ENCODE data around the gene CD164.
"Not testable (repeated sequence)": the region's sequence is repeated elsewhere in the genome, so short reads cannot be mapped to it uniquely, and the experiment has no call there.

CD164 gene

DNA sequence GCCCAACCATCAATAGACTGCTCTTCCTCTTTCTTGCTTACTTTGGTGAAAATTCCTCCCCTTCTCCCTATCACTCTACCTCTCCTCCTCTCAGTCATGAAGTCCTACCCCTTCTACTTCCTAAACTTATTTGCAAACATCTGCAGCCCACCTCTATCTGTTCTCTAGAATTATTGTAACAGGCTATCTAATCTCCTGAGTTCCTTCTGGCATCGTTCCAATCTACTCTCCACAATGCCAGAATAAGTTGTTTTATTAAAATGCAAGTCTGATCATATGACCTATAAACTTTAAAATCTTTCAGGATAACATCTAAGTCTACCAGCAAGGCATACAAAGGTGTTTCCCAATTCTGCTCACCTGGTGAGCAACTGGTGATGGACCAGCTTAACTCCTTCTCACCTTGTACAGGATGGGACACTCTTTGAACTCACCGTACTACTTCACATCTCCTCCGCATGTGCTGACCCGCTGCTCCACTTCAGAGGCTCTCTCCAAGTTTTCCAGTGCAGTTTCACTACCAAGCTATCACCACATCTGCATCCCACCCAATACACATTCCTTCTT, 7.9 kb downstream of the CD164 start:
- no peak for DNase-seq

DNA sequence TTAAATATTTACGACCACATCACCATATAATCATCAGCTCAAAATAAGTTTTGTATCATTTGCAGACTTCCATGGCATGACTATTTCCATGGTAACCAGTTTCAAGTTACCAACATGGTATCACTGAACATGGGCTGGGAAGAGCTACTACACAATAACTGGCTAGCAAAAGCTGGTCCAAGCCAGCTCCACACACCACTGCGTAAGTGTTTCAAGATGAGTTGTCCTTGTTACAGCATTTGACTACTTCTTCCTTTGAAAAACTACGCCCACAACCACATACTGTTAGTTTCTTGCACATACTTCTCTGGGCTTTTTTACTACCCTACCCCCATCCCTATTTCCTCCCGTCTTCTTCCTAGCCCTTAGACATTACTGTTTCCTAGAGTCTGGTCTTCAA, 8.5 kb downstream of the CD164 start:
- peak; percentile 67 to 85 (median 80) for DNase-seq

DNA sequence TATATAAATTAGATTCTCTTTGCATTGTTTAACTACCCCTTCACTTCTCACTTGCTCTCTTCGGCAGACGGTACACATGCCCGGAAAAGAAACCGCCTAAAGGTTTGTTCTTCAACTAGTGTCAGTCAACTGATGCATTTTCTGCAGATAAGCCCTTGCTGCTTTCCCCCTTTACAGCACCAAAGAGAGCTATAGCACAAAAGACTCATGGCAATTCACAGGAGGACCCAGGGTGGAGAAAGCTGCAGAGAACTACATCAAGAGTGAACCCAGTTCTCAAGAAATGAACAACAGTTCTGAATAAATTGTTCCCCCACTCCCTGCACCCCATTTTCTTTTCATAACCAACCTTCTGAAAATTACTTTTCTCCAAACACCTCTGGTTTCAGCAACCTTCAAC, 8.9 kb downstream of the CD164 start:
- no peak for DNase-seq

DNA sequence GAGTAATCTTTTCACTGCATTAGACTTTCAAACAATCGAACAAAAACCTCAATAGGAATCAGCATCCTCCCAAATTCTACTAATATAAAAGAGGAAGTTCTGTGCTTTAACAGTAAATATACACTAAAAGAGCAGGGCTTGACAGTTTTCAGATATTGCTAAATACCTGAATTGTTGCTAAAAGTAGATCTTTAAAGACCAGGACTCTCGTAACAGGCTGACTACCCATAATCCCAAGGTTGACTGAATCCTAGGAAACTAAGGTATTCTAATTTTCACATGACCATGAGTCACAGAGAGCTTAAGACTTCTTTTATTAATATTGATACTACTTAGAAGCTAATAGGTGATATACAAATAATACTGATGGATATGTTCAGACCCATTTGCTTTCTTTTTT, 10.1 kb downstream of the CD164 start:
- peak in 2 of 3 donors; percentile 47 to 49 for DNase-seq

DNA sequence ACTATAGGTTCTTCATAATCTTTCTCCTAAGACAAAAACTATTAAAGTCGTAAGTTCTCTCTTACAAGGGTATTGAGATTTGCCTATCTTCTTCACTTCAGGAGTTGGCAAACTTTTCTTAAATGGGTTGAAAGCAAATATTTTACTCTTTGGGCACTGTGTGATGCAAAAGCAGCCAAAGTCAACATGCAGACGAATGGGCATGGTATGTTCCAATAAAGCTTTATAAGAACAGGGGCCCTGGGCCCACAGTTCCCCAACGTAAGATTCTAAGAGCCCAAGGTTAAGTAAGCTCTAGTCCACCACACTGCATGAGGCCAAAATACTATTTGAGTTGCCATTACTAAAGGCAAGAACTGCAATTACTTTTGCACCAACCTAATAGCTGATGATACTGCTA, 11.5 kb downstream of the CD164 start:
- no peak for DNase-seq

DNA sequence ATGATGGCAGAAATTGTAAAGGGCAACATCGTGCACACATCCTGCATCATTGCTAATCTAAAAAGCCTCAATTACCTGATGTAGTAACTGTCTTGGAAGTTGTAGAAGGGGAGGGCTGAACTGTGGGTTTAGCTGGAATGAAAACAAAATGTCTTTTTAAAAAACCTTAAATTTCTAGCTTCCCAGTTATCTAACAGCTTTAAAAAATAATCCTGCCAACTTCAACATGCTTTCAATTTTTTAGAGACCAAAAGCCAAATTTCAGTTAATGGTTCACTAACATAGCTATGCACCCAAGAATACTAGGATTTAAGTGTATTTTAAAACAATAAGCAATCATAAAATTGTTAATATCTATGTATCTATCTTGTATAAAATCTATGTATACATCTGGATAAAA, 11.9 kb downstream of the CD164 start:
- no peak for DNase-seq

DNA sequence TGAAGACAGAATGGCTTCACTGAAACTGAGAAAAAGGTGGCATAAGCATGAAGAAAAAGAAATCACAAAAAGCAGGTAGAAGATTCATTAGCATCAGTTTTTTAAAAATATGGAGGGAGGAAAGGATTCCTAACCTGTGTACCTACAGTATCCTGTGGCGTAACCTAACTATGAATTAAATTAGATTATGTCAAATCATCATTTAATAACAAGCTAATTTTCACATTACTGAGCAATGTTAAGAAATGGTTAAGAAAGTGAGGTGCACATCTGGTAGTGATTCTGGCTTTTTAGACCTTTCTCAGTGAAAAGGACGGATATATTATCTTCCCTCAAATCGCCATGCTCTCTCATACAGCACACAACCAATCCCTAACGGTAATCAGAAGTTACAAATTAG, 12.5 kb downstream of the CD164 start:
- DNase-seq = no peak

DNA sequence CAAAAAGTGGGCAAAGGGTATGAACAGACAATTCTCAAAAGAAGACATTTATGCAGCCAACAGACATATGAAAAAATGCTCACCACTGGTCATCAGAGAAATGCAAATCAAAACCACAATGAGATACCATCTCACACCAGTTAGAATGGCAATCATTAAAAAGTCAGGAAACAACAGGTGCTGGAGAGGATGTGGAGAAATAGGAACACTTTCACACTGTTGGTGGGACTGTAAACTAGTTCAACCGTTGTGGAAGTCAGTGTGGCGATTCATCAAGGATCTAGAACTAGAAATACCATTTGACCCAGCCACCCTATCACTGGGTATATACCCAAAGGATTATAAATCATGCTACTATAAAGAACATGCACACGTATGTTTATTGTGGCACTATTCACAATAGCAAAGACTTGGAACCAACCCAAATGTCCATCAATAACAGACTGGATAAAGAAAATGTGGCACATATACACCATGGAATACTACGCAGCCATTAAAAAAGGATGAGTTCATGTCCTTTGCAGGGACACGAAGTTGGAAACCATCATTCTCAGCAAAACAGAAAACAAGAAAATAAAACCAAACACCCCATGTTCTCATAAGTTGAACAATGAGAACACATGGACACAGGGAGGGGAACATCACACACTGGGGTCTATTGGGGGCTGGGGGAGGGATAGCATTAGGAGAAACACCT, 17.7 kb downstream of the CD164 start:
- DNase-seq = not testable (repeated sequence)

DNA sequence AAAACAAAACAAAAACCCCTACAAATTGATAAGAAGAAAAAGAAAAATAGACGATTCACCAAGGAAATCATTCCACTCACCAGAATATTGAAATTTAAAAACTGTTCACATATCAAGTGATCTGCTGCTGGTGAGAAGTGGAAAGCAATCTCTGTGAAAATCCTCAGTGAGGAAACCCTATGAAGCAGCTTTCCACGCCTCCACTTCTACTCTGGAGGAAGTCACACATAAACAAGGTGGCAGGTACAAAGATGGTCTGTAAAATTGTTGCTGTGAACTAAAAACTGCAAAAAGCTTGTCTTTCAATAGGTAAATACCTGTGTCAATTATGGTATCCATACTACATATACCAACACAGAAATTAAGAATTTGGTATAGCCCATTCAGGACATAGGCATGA, 18.5 kb downstream of the CD164 start:
- no peak for DNase-seq

DNA sequence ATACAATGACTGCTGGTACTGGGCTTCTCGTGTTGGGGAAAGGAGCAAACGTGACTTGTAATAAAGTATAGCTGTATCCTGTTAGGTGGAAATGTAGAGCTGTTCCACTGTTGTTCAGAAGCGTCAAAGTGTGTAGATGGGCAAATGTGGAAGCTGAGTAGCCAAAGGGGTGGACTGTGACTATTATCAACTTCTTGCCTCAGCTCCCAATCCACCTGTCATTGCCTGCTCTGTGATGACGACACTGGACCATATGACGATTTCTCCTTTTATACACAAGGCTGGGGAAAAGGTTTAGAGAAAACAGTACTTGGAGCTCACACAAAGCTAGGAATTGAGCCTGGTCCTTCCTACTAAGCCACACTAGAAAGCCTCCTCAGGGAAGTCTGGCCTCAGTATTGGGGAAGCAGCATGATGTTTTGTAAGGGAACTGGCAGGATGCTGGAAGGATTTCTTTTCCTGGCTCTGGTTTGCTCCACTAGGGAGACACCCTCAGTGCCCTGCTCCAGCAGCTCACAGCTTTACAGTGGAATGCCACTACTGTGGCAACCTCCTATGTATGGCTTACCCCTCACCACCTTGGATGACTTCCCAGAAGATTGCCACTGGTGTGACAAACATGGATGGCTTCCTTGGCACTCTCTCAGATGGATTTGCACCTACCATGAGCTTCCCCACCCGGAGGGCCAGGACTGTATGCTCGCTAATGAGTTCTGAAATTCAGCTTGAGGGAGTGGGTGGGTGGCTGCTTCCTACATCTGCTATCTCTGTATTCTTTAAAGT, 20.0 kb downstream of the CD164 start:
- no peak for DNase-seq

DNA sequence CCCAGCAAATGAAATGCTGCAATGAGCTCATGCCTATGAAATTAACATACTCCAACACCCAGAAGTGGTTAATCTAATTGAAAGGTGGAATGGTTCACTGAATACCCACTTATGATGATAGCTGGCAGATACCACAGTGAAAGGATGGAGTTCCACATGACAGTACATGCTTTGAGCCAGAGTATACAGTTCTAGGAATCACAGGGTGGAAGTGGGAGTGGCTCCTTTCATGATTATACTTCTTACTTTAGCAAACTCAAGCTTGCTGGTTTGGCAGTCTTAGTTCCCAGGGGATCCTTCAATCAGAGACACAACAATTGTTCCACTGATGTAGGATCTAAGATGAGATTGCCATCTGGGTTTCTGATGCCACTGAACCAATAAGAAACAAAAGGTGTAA, 21.5 kb downstream of the CD164 start:
- DNase-seq = no peak

DNA sequence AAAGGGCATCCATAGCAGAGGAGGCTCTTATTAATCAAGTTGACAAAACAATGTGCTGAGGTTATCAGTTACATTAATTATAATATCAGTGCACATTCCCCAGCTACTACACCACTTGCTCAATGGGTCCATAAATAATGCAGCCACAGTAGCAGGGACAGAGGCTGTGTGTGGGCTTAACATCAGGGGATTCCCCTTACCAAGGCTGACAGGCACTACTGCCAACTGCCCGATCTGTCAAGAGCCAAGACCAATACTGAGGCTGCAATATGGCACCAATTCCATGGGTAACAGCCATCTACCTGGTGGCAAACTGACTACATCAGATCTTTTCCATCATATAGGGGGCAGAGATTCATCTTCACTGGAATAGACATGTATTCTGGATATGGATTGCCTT, 22.0 kb downstream of the CD164 start:
- no peak for DNase-seq

DNA sequence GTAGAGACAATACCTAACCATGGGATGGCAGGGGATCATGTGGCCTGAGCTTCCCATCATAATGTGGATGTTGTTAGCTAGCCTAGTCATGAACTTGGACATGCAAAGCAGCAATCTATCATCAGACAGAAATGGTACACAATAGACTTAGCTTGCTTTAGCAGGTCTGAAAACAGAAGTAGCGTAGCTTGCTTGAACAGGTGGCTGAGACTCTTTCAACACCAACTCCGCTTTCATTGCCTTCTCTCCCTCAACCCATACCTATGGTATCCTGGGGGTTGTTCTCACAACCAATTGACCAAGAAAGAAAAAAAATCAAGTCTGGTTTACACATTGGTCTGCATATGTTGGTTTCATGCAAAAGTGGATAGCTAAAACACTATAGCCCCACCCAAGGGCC, 23.0 kb downstream of the CD164 start:
- DNase-seq = no peak

DNA sequence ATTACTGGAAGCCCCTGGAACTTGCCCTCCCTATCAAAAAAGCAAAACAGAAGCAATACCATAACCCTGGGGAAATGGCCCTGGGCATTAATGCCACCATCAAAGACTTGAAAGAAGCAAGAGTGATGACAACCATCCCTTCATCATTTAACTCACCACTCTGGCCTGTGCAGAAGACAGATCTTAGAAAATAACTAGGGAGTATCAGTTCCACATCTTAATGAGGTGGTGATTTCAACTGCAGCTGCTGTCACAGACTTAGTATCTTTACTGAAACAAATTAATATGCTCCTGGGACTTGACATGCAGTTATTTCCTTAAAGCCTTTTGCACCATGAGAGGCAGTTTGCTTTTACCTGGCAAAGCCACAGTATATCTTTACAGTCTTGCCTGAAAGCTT, 24.1 kb downstream of the CD164 start:
- no peak for DNase-seq

DNA sequence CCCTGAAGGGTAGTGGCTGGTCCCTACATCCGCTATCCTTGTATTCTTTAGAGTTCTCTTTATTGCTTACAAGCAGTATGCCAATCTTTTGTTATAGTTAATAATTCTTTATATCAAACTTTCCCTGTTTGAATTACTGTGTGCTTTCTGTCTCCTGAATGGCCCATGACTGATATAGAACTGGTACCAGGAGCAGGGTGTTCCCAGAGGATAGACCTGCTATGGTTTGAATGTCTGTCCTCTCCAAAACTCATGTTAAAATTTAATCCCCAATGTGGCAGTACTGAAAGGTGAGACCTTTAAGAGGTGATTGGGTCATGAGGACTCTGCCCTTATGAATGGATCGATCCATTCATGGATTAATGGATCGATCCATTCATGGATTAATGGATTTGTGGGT, 26.0 kb downstream of the CD164 start:
- no peak for DNase-seq

DNA sequence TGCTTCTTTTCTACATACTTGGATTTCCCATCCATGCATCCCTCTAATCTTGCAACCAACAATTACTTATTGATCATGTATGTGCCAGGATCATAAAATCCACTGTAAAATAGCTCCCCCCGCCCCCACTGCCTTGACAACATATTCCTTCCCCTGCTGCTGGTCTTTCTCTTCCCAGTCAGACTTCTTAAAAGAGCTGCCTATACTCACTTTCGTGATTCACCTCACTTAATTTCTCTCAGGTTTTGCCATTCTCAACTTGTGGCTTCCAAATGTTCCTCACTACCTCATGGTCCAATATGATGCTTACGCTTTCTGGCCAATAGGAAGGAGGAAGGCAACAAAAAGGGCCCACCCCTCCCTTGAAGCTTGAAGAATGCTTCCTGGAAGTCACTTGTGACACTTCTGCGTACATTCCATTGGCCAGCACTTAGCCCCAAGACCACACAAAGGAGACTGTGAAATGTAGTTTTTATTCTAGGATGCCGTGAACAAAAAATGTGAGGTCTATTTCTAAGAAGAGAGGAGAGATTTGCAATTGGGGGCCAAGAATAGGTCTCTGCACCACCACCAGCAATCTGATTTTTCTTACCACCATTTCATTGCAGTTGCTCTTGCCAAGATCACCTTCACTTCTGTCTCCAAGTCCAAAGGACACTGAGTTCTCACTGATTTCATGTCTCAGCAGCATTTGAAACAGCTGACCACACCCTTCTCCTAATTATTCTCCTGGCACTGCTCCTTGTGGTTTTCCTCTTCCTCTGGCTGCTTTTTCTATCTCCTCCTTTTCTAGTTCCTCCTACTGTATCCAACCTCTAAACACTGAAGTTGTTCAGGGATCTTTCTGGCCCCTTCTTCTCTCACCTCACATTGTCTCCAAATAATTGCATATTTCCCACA, 30.8 kb downstream of the CD164 start:
- peak; percentile 44 to 62 (median 45) for DNase-seq

DNA sequence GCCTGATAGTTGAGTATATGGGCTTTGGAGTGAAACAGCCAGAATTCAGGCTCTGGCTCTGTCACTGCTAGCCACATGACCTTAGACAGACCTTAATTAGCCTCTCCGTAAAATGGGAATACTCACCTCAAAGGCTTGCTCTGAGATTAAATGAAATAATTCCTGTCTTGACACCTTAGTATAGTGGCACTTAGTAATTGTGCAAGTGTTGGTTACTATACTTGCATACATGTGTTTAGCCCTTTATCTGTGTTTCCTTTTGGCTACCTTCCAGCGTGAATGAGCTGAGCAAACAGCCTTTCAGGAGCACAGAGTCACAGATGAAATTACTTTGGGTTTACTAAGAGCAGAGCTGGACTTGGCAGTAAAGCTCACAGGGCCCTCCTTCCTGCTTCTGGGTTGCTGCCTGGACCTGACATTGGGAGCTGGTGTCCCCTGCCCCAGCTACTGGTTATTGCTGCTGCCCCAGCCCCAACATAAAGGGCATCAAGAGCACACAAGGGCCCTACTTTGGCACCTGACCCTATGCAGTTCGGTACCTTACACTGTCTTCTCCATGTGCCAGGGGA, 32.8 kb downstream of the CD164 start:
- no peak for DNase-seq

DNA sequence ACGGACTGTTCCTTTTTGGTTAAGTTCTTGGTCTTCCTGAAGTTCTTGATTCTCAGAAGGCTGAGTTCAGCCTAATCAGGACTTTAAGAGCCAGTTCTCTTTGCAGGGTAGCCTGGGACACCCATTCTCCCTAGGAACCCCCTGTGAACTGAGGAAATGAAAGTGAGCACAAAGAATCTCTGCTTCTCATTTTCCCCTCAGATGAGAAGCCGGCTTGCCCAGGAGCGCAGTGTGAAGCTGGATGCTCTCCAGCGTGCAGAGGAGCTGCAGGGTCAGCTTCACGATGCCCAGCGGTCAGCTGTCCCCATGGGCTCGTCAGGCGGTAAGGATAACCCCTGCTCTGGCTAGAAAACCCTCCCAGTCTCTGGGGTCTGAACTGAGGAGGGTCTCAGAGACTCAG, 34.0 kb downstream of the CD164 start:
- DNase-seq = peak; percentile 33 to 43 (median 40)

DNA sequence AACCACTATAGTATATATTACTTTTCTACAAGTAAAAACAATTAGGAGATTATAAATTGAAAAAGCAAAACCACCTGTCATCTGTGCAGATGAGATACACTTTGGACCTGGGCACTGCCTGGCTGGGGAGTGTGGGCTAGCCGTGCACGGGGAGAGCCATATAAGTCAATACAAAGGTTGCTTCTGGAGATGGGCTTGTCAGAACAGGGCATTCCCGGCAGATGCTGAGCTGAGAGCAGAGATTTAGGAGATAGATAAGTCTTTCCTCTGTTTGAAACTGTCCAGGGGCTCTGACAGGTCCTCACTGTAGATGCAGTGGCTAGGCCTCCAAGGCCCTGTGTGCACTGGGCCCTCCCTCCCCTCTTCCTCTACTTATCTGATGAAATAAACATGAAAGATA, 34.5 kb downstream of the CD164 start:
- DNase-seq = no peak

DNA sequence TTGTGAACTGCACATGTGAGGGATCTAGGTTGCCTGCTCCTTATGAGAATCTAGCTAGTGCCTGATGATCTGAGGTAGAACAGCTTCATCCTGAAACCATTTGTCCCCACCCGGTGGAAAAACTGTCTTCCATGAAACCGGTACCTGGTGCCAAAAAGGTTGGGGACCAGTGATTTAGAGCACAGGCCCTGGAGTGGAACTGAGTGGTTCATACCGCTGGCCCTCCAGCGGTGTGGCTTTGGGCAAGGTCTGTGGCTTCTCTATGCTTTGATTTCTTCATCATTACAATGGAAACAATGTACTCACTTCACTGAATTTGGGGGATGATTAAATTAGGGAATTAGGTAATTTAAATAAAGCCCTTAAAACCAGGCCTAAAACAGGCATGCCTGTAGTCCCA, 36.3 kb downstream of the CD164 start:
- no peak for DNase-seq

DNA sequence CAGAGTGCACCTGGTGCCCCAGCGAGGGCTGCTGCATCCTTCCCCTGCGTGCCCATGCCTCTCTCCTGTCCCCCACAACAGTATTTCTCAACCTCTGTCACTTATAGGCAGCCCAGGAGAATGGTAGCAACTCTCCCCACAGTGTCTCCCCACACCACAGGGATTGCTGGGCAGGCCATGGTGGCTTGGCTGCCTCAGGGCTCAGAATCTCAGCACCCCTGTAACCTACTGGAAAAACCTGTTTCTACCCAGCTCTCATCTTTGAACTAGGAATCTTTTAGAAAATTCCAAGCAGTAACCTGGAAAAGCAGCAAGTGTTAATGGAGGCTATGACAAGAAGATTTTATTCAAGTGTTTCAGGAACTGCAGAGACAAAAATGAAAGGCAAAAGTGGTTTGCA, 38.0 kb downstream of the CD164 start:
- DNase-seq = no peak

DNA sequence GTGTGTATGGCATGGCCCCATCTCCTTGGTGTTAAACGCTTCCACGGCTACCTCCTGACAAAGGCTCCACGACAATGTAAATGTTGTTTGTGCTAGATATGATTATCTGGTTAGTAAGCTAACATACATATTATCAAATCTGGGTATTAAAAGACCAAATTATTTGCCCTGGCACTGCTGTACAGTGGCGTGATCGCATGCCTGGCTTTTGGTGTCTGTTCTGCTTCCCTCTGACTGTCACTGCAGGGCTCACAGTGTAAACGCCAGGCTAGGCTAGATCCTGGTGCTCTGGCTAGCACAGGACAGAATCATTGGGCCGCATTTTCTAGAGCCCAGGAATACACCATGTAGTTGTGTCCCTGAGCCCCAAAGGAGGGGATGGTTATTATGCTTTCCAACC, 38.7 kb downstream of the CD164 start:
- no peak for DNase-seq

DNA sequence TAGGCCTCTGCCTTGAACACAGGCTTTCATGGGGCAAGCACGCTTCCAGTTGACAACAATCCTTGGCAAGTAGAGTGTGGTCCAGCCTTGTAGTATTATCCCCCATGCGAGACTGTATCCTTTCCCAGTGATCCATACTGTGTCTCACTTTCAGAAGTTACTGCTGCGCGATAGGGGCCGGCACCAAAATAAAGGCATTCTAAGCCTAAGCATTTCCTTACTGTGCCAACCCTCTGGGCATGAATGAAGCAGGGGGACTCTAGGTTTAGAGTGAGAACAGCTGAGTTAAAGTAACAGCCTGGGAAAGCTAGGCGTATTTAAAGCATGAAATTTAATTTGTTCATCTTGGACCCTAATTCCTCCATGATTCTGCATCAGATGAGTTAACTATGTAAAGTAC, 39.4 kb downstream of the CD164 start:
- no peak for DNase-seq
